GM23338 (cell line): ENCODE results near the gene TTBK2. TPM values are rescaled to one million over a fixed set of nuclear protein-coding genes. Genes with fewer than 3 reads are reported as not detected.

Source experiments
- ATAC-seq: fragments of 200-7000 bp; cut with Tn5 transposase; 3 replicates; pipeline ENCODE4 v1.9.1; 2020
- DNase-seq: peaks from one replicate; pipeline ENCODE4 v3.0.0-alpha.2; 2015; ENCODE audit warnings: low spot score
- H2AFZ ChIP-seq: fragments of 200-600 bp; sonication (generic); 2 replicates; pipeline ENCODE4 v1.8.0; 2016; ENCODE audit warnings: antibody characterized with exemption, mild to moderate bottlenecking, moderate library complexity
- H3F3A ChIP-seq: fragments of 200-600 bp; sonication (generic); replicated peaks from 2 replicates; pipeline ENCODE4 v1.8.0; 2017; ENCODE audit warnings: antibody characterized with exemption, mixed run types, low read depth
- H3K27ac ChIP-seq: fragments of 200-600 bp; sonication (generic); 2 replicates; pipeline ENCODE4 v1.6.1; 2016; ENCODE audit warnings: low read depth
- H3K27me3 ChIP-seq: fragments of 200-600 bp; sonication (generic); 2 replicates; pipeline ENCODE4 v1.8.0; 2016; ENCODE audit warnings: mild to moderate bottlenecking, mixed run types, moderate library complexity; ENCODE audit not compliant: insufficient read depth
- H3K36me3 ChIP-seq: fragments of 200-600 bp; sonication (generic); 2 replicates; pipeline ENCODE4 v1.8.0; 2016; ENCODE audit warnings: mild to moderate bottlenecking; ENCODE audit not compliant: insufficient read depth
- H3K4me1 ChIP-seq: fragments of 200-600 bp; sonication (generic); 2 replicates; pipeline ENCODE4 v1.8.0; 2016; ENCODE audit warnings: mild to moderate bottlenecking, moderate library complexity; ENCODE audit not compliant: insufficient read depth
- H3K4me2 ChIP-seq: fragments of 200-600 bp; sonication (generic); 2 replicates; pipeline ENCODE4 v1.7.1; 2017; ENCODE audit warnings: mixed run types
- H3K4me3 ChIP-seq: fragments of 200-600 bp; sonication (generic); 2 replicates; pipeline ENCODE4 v1.6.1; 2016; ENCODE audit warnings: mixed run types
- H3K79me2 ChIP-seq: fragments of 200-600 bp; sonication (generic); replicated peaks from 2 replicates; pipeline ENCODE4 v1.8.0; 2017; ENCODE audit warnings: mild to moderate bottlenecking; ENCODE audit not compliant: insufficient read depth
- H3K9me2 ChIP-seq: fragments of 200-600 bp; sonication (generic); 2 replicates; pipeline ENCODE4 v1.8.0; 2017; ENCODE audit not compliant: insufficient read depth
- H4K20me1 ChIP-seq: fragments of 200-600 bp; sonication (generic); replicated peaks from 2 replicates; pipeline ENCODE4 v1.8.0; 2017; ENCODE audit warnings: mild to moderate bottlenecking; ENCODE audit not compliant: insufficient read depth
- H3K27ac Mint-ChIP-seq: 2 replicates; pipeline ENCODE4 v1.8.0; 2020; ENCODE audit warnings: inconsistent platforms, mild to moderate bottlenecking, moderate library complexity, mixed read lengths
- H3K27me3 Mint-ChIP-seq: 3 replicates; pipeline ENCODE4 v1.8.0; 2022; ENCODE audit warnings: low read depth, mild to moderate bottlenecking, moderate library complexity, mixed read lengths, inconsistent platforms; ENCODE audit not compliant: insufficient read depth, poor library complexity
- H3K36me3 Mint-ChIP-seq: 3 replicates; pipeline ENCODE4 v1.8.0; 2021; ENCODE audit warnings: low read depth, mild to moderate bottlenecking, inconsistent platforms, moderate library complexity, mixed read lengths
- H3K4me1 Mint-ChIP-seq: 3 replicates; pipeline ENCODE4 v1.8.0; 2020; ENCODE audit warnings: mild to moderate bottlenecking, inconsistent platforms, mixed read lengths
- H3K4me3 Mint-ChIP-seq: 3 replicates; pipeline ENCODE4 v1.8.0; 2021; ENCODE audit warnings: moderate library complexity, mild to moderate bottlenecking, inconsistent platforms, mixed read lengths
- H3K9me3 Mint-ChIP-seq: 3 replicates; pipeline ENCODE4 v1.8.0; 2020; ENCODE audit warnings: moderate library complexity, mild to moderate bottlenecking, inconsistent platforms, mixed read lengths
- CREB1 ChIP-seq: fragments of 250-450 bp; sonication (Bioruptor Pico); IDR thresholded peaks from 2 replicates; pipeline ENCODE4 v1.5.0; 2020; ENCODE audit warnings: low read depth, mild to moderate bottlenecking, moderate library complexity
- CTCF ChIP-seq, 2 experiments: fragments of 200-600 bp in 1 of 2; sonication (generic) in 1 of 2; conservative IDR thresholded peaks; 2 replicates each; pipeline versions ENCODE4 v1.5.1 to v1.6.1; 2016 to 2017; ENCODE audit warnings: antibody characterized with exemption in 2 of 2, low read depth in 2 of 2, mild to moderate bottlenecking in 2 of 2, moderate library complexity in 1 of 2
- EZH2phosphoT487 ChIP-seq: fragments of 200-600 bp; sonication (generic); IDR thresholded peaks from one replicate; pipeline ENCODE4 v1.8.1; 2018; ENCODE audit warnings: antibody characterized with exemption; ENCODE audit not compliant: unreplicated experiment
- JUNB ChIP-seq: IDR thresholded peaks from one replicate; pipeline ENCODE4 v1.6.1; 2016; ENCODE audit warnings: antibody characterized with exemption; ENCODE audit not compliant: unreplicated experiment
- NANOG ChIP-seq: IDR thresholded peaks from 2 replicates; pipeline ENCODE4 v1.6.1; 2016; ENCODE audit warnings: antibody characterized with exemption, borderline replicate concordance
- POLR2AphosphoS5 ChIP-seq: IDR thresholded peaks from 2 replicates; pipeline ENCODE4 v1.6.1; 2016; ENCODE audit warnings: antibody characterized with exemption, low read depth
- STAT1 ChIP-seq: IDR thresholded peaks from one replicate; pipeline ENCODE4 v1.6.1; 2016; ENCODE audit warnings: antibody characterized with exemption; ENCODE audit not compliant: unreplicated experiment
- ZNF114 ChIP-seq: fragments of 250-450 bp; sonication (Bioruptor Pico); IDR thresholded peaks from 2 replicates; pipeline ENCODE4 v1.5.0; 2020; ENCODE audit warnings: mild to moderate bottlenecking, moderate library complexity
- ZNF331 ChIP-seq: fragments of 250-450 bp; sonication (Bioruptor Pico); IDR thresholded peaks from 2 replicates; pipeline ENCODE4 v1.5.0; 2020; ENCODE audit warnings: low read depth, mild to moderate bottlenecking, moderate library complexity
- ZNF462 ChIP-seq: fragments of 250-450 bp; sonication (Bioruptor Pico); IDR thresholded peaks from 2 replicates; pipeline ENCODE4 v1.5.0; 2020; ENCODE audit warnings: mild to moderate bottlenecking, moderate library complexity
- polyA plus RNA-seq: library from polyadenylated mRNA; unstranded; fragments of >200 nt; fragmentation: Nextera tagmentation; extraction: Ambion mirVana; gene quantifications from 2 replicates; pipeline ENCODE4 v1.2.1, GENCODE V29; 2016
- total RNA-seq: library from RNA; depleted of rRNA; stranded (reverse); fragments of >200 nt; shearing (Covaris generic); gene quantifications from 2 replicates; pipeline ENCODE4 v1.2.3, GENCODE V29; 2014
- TF ChIP-seq, protein P1 (sequence below): IDR thresholded peaks from 2 replicates; pipeline ENCODE4 v1.6.1; 2016; ENCODE audit warnings: antibody characterized with exemption
- TF ChIP-seq, protein P2 (sequence below): IDR thresholded peaks from one replicate; pipeline ENCODE4 v1.6.1; 2018; ENCODE audit warnings: antibody characterized with exemption; ENCODE audit not compliant: unreplicated experiment

The TTBK2 gene
- total and polyA plus RNA-seq, 2 experiments from 2014 or later: 5.8 to 15.9 TPM

- Histone ChIP-seq H3K4me3 (no peak overlapping the region), H3K36me3 (no peaks in the 10 kb centered on the region), H3F3A (no peaks in the 10 kb centered on the region), H3K27ac (no peak overlapping the region), H2AFZ (no peak overlapping the region), H3K27me3 (no peaks in the 10 kb centered on the region), H3K4me1 (no peaks in the 10 kb centered on the region), H3K9me2 (no peaks in the 10 kb centered on the region), H3K79me2 (no peaks in the 10 kb centered on the region), H4K20me1 (no peaks in the 10 kb centered on the region), H3K4me2 (no peak overlapping the region)
- TF ChIP-seq, protein P1, sequence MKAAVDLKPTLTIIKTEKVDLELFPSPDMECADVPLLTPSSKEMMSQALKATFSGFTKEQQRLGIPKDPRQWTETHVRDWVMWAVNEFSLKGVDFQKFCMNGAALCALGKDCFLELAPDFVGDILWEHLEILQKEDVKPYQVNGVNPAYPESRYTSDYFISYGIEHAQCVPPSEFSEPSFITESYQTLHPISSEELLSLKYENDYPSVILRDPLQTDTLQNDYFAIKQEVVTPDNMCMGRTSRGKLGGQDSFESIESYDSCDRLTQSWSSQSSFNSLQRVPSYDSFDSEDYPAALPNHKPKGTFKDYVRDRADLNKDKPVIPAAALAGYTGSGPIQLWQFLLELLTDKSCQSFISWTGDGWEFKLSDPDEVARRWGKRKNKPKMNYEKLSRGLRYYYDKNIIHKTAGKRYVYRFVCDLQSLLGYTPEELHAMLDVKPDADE: no peak
- TF ChIP-seq ZNF114 (CRISPR knock-in tag): no peak
- TF ChIP-seq CTCF (conservative IDR thresholded peaks at IDR 0.05; ENCODE audit: low read depth in 2 of 2): no peak
- TF ChIP-seq POLR2AphosphoS5: no peak
- TF ChIP-seq CREB1 (CRISPR knock-in tag): no peak
- TF ChIP-seq, protein P2, sequence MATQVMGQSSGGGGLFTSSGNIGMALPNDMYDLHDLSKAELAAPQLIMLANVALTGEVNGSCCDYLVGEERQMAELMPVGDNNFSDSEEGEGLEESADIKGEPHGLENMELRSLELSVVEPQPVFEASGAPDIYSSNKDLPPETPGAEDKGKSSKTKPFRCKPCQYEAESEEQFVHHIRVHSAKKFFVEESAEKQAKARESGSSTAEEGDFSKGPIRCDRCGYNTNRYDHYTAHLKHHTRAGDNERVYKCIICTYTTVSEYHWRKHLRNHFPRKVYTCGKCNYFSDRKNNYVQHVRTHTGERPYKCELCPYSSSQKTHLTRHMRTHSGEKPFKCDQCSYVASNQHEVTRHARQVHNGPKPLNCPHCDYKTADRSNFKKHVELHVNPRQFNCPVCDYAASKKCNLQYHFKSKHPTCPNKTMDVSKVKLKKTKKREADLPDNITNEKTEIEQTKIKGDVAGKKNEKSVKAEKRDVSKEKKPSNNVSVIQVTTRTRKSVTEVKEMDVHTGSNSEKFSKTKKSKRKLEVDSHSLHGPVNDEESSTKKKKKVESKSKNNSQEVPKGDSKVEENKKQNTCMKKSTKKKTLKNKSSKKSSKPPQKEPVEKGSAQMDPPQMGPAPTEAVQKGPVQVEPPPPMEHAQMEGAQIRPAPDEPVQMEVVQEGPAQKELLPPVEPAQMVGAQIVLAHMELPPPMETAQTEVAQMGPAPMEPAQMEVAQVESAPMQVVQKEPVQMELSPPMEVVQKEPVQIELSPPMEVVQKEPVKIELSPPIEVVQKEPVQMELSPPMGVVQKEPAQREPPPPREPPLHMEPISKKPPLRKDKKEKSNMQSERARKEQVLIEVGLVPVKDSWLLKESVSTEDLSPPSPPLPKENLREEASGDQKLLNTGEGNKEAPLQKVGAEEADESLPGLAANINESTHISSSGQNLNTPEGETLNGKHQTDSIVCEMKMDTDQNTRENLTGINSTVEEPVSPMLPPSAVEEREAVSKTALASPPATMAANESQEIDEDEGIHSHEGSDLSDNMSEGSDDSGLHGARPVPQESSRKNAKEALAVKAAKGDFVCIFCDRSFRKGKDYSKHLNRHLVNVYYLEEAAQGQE: no peak
- no peak for TF ChIP-seq ZNF462
- no peak for TF ChIP-seq EZH2phosphoT487
- no peak for TF ChIP-seq ZNF331
- TF ChIP-seq NANOG: no peak
- no peak for TF ChIP-seq STAT1
- no peak for TF ChIP-seq JUNB
- no peak for DNase-seq
- Mint-ChIP-seq H3K4me3 (no peak overlapping the region), H3K27ac (no peak overlapping the region), H3K9me3 (no peaks in the 10 kb centered on the region; the same call in 2 of the 3 replicates), H3K27me3 (no peaks in the 10 kb centered on the region), H3K36me3 (no peaks in the 10 kb centered on the region), H3K4me1 (no peaks in the 10 kb centered on the region)
- no peak for ATAC-seq
Measured at GRCh38 chr15:42939841-42940240, 19.3 kb upstream of the TTBK2 start.
